Inflammatory macrophage (primary cell): Measurements from ENCODE around the gene NPAS3.

ENCODE experiments used
- DNase-seq, 2 donors: peaks; one replicate each; pipeline ENCODE4 v3.0.0-alpha.2; 2020 to 2022

The NPAS3 gene

GRCh38 chr14:32940711-32941667, 2.3 kb downstream of the NPAS3 start:
- DNase-seq = no peak

- no peak for DNase-seq
Measured at GRCh38 chr14:32941668-32942065, 3.0 kb downstream of the NPAS3 start.

- no peak for DNase-seq
Measured at GRCh38 chr14:32947081-32947480, 8.4 kb downstream of the NPAS3 start.

GRCh38 chr14:32947792-32948191, 9.1 kb downstream of the NPAS3 start:
- no peak for DNase-seq

- no peak for DNase-seq
Measured at GRCh38 chr14:32950584-32950983, 11.9 kb downstream of the NPAS3 start.

GRCh38 chr14:32967421-32967820, 28.7 kb downstream of the NPAS3 start:
- no peak for DNase-seq

- no peak for DNase-seq
Measured at GRCh38 chr14:32968972-32969544, 30.4 kb downstream of the NPAS3 start.

GRCh38 chr14:32977913-32978312, 39.2 kb downstream of the NPAS3 start:
- no peak for DNase-seq

GRCh38 chr14:32978691-32979255, 40.1 kb downstream of the NPAS3 start:
- DNase-seq = no peak

- no peak for DNase-seq
Measured at GRCh38 chr14:32980178-32980901, 41.7 kb downstream of the NPAS3 start.

GRCh38 chr14:32980902-32981501, 42.3 kb downstream of the NPAS3 start:
- no peak for DNase-seq

- DNase-seq = no peak
Measured at GRCh38 chr14:32984241-32984930, 45.7 kb downstream of the NPAS3 start.

GRCh38 chr14:32985866-32986265, 47.2 kb downstream of the NPAS3 start:
- DNase-seq = no peak

- DNase-seq = no peak
Measured at GRCh38 chr14:32986791-32987540, 48.3 kb downstream of the NPAS3 start.

- no peak for DNase-seq
Measured at GRCh38 chr14:32991691-32992090, 53.0 kb downstream of the NPAS3 start.

GRCh38 chr14:32993921-32994320, 55.2 kb downstream of the NPAS3 start:
- no peak for DNase-seq

- no peak for DNase-seq
Measured at GRCh38 chr14:32996343-32996742, 57.7 kb downstream of the NPAS3 start.

- no peak for DNase-seq
Measured at GRCh38 chr14:32998433-32998832, 59.8 kb downstream of the NPAS3 start.

- DNase-seq = no peak
Measured at GRCh38 chr14:33009673-33010072, 71.0 kb downstream of the NPAS3 start.

- DNase-seq = no peak
Measured at GRCh38 chr14:33010495-33010894, 71.8 kb downstream of the NPAS3 start.

- DNase-seq = no peak
Measured at GRCh38 chr14:33014710-33015109, 76.0 kb downstream of the NPAS3 start.
